ENCODE data around the gene CPLX1.
"Not testable (repeated sequence)": the region's sequence is repeated elsewhere in the genome, so short reads cannot be mapped to it uniquely, and the experiment has no call there.

The CPLX1 gene

GRCh38 chr4:819401-820229, 6.3 kb downstream of the CPLX1 start:
- no peak for DNase-seq (ENCODE audit: low spot score)

- no peak for DNase-seq (ENCODE audit: low spot score)
These were observed 7.6 kb downstream of the CPLX1 start for GRCh38 chr4:818106-818921.

- peak; percentile 82 for DNase-seq (ENCODE audit: low spot score)
These were observed 10.3 kb downstream of the CPLX1 start for GRCh38 chr4:815464-816146.

- no peak for DNase-seq (ENCODE audit: low spot score)
These were observed 11.5 kb downstream of the CPLX1 start for GRCh38 chr4:814312-814850.

- no peak for DNase-seq (ENCODE audit: low spot score)
These were observed 12.0 kb downstream of the CPLX1 start for GRCh38 chr4:813900-814299.

- DNase-seq (ENCODE audit: low spot score) = no peak
These were observed 16.9 kb downstream of the CPLX1 start for GRCh38 chr4:808860-809570.

- DNase-seq (ENCODE audit: low spot score) = no peak
These were observed 18.1 kb downstream of the CPLX1 start for GRCh38 chr4:807792-808191.

GRCh38 chr4:806979-807378, 18.9 kb downstream of the CPLX1 start:
- DNase-seq (ENCODE audit: low spot score) = not testable (repeated sequence)

GRCh38 chr4:804804-805203, 21.1 kb downstream of the CPLX1 start:
- no peak for DNase-seq (ENCODE audit: low spot score)

GRCh38 chr4:803884-804283, 22.0 kb downstream of the CPLX1 start:
- no peak for DNase-seq (ENCODE audit: low spot score)

GRCh38 chr4:801436-802124, 24.3 kb downstream of the CPLX1 start:
- DNase-seq (ENCODE audit: low spot score) = no peak

GRCh38 chr4:797066-797465, 28.9 kb downstream of the CPLX1 start:
- DNase-seq (ENCODE audit: low spot score) = no peak

- no peak for DNase-seq (ENCODE audit: low spot score)
These were observed 29.7 kb downstream of the CPLX1 start for GRCh38 chr4:796206-796605.

GRCh38 chr4:795726-796119, 30.2 kb downstream of the CPLX1 start:
- DNase-seq (ENCODE audit: low spot score) = no peak

GRCh38 chr4:794900-795725, 30.8 kb downstream of the CPLX1 start:
- DNase-seq (ENCODE audit: low spot score) = no peak

- DNase-seq (ENCODE audit: low spot score) = no peak
These were observed 31.8 kb downstream of the CPLX1 start for GRCh38 chr4:793941-794621.

GRCh38 chr4:793093-793861, 32.7 kb downstream of the CPLX1 start:
- no peak for DNase-seq (ENCODE audit: low spot score)

GRCh38 chr4:792626-793092, 33.3 kb downstream of the CPLX1 start:
- no peak for DNase-seq (ENCODE audit: low spot score)
